ENCODE measurements around the gene FRAT1. TPM values are rescaled to one million over a fixed set of nuclear protein-coding genes. Genes with fewer than 3 reads are reported as not detected.
A peak's percentile ranks its signal among the peaks of the same experiment; 100 is the strongest.
"Not testable (repeated sequence)": the region's sequence is repeated elsewhere in the genome, so short reads cannot be mapped to it uniquely, and the experiment has no call there.

The FRAT1 gene
- total and polyA plus RNA-seq, 3 donors from 2014 or later, result 9.7 to 29.9 (median 22.1) TPM

DNA sequence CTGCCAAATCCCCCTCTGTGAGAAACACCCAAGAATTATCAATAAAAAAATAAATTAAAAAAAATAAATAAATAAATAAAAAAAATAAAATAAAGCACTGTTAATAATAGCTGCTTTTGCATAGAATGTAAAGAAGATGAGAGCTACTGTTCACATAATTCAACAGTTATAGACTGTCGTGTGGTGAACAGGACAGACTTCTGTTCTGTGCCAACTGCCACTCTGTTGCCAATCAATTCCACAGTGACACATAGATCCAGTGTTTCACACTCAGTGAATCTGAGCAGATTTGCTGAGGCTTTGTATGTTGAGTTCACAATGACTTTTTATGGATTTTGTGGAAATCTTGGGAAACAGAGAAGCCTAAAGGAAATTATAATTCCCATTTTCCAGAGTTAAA lies 41.5 kb upstream of the FRAT1 start:
- intact Hi-C loops (cut with DNase I; ENCODE audit: low total_unique reads), result loop anchor here (10.0 kb wide), 1 partner anchor 77 kb away; no protein-coding TSS in a partner anchor
- Histone ChIP-seq H3K4me1 (peaks cover 28% of the 10 kb centered on the region), H3K9me3 (no peaks in the 10 kb centered on the region), H3K27me3 (no peaks in the 10 kb centered on the region), H3K36me3 (ENCODE audit: low read depth, missing control alignments) (no peaks in the 10 kb centered on the region), H3K4me3 (no peak overlapping the region), H3K27ac (peak overlapping the region; percentile 60 to 79)
- DNase-seq, result no peak
- TF ChIP-seq, protein P1, sequence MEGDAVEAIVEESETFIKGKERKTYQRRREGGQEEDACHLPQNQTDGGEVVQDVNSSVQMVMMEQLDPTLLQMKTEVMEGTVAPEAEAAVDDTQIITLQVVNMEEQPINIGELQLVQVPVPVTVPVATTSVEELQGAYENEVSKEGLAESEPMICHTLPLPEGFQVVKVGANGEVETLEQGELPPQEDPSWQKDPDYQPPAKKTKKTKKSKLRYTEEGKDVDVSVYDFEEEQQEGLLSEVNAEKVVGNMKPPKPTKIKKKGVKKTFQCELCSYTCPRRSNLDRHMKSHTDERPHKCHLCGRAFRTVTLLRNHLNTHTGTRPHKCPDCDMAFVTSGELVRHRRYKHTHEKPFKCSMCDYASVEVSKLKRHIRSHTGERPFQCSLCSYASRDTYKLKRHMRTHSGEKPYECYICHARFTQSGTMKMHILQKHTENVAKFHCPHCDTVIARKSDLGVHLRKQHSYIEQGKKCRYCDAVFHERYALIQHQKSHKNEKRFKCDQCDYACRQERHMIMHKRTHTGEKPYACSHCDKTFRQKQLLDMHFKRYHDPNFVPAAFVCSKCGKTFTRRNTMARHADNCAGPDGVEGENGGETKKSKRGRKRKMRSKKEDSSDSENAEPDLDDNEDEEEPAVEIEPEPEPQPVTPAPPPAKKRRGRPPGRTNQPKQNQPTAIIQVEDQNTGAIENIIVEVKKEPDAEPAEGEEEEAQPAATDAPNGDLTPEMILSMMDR (IDR thresholded peaks at IDR 0.05), result no peak
- TF ChIP-seq POLR2A (IDR thresholded peaks at IDR 0.05), result no peak
- WGBS, 2 donors, result 33 to 63% methylated on average over 1 of the region's 1 CpG

- no peak for DNase-seq
- Histone ChIP-seq H3K4me3 (no peak overlapping the region), H3K27ac (peak overlapping the region; percentile 60 to 79), H3K27me3 (no peaks in the 10 kb centered on the region), H3K36me3 (ENCODE audit: low read depth, missing control alignments) (no peaks in the 10 kb centered on the region), H3K4me1 (peaks cover 28% of the 10 kb centered on the region), H3K9me3 (no peaks in the 10 kb centered on the region)
- TF ChIP-seq, protein P1 (IDR thresholded peaks at IDR 0.05), result peak; percentile 50 to 64 (median 52)
- no peak for TF ChIP-seq POLR2A (IDR thresholded peaks at IDR 0.05)
- intact Hi-C loops (cut with DNase I; ENCODE audit: low total_unique reads), result loop anchor here (10.0 kb wide), 1 partner anchor 76 kb away; no protein-coding TSS in a partner anchor
Measured at GRCh38 chr10:97278491-97278989, 40.5 kb upstream of the FRAT1 start.

DNA sequence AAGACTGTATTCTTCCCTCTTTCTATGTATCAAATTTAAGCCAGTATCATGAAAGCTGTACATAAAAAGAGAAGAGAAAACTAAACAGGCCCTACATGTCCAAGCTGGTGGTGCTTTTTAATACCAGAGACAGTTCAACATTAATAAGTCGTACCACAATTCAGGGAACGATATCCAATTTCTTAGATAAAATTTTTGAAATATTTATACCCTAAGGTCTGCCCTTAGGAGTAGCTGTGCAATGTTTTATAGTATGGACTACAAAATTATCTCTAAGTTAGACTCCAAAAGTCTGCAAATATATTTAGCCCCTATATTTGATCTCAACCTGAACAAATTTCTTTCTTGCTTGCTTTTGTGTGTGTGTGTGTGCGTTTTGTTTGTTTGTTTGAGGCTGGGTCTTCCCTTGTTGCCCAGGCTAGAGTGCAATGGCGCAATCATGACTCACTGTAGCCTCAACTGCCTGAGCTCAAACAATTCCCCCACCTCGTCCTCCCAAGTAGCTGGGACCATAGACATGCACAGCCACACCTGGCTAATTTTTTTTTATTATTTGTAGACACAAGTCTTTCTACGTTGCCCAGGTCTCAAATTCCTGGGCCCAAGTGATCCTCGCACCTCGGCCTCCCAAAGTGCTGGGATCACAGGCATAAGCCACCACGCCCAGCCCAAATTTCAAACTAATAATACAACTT lies 39.8 kb upstream of the FRAT1 start:
- peak overlapping the region; percentile 60 to 79 for H3K27ac ChIP-seq
- H3K9me3 ChIP-seq, result no peaks in the 10 kb centered on the region
- H3K27me3 ChIP-seq, result no peaks in the 10 kb centered on the region
- H3K4me1 ChIP-seq, result peaks cover 26% of the 10 kb centered on the region
- intact Hi-C loops (cut with DNase I; ENCODE audit: low total_unique reads), result loop anchor here (10.0 kb wide), 1 partner anchor 76 kb away; no protein-coding TSS in a partner anchor
- H3K4me3 ChIP-seq, result no peak overlapping the region
- WGBS, 2 donors, result 68 to 73% methylated on average over 9 of the region's 9 CpGs
- DNase-seq, result no peak
- H3K36me3 ChIP-seq (ENCODE audit: low read depth, missing control alignments), result no peaks in the 10 kb centered on the region
- no peak for TF ChIP-seq POLR2A (IDR thresholded peaks at IDR 0.05)
- TF ChIP-seq, protein P1 (IDR thresholded peaks at IDR 0.05), result no peak

- TF ChIP-seq, protein P1 (IDR thresholded peaks at IDR 0.05), result no peak
- DNase-seq, result no peak
- Histone ChIP-seq H3K9me3 (no peaks in the 10 kb centered on the region), H3K4me1 (peaks cover 26% of the 10 kb centered on the region), H3K36me3 (ENCODE audit: low read depth, missing control alignments) (no peaks in the 10 kb centered on the region), H3K27ac (peak overlapping the region in 1 of 2 donors; percentile 39), H3K27me3 (no peaks in the 10 kb centered on the region), H3K4me3 (no peak overlapping the region)
- 77 to 85% methylated on average over 3 of the region's 3 CpGs for WGBS, 2 donors
- intact Hi-C loops (cut with DNase I; ENCODE audit: low total_unique reads), result no loop called here
Measured at GRCh38 chr10:97280783-97281182, 38.3 kb upstream of the FRAT1 start.

- H3K4me3 ChIP-seq; H3K27ac ChIP-seq; H3K36me3 ChIP-seq (ENCODE audit: low read depth, missing control alignments); H3K27me3 ChIP-seq; intact Hi-C loops (cut with DNase I; ENCODE audit: low total_unique reads); DNase-seq; H3K4me1 ChIP-seq; H3K9me3 ChIP-seq: not testable (repeated sequence)
- WGBS, 2 donors, result 66 to 80% methylated on average over 8 to 13 of the region's 13 CpGs
Measured at GRCh38 chr10:97290076-97290475, 29.0 kb upstream of the FRAT1 start.

DNA sequence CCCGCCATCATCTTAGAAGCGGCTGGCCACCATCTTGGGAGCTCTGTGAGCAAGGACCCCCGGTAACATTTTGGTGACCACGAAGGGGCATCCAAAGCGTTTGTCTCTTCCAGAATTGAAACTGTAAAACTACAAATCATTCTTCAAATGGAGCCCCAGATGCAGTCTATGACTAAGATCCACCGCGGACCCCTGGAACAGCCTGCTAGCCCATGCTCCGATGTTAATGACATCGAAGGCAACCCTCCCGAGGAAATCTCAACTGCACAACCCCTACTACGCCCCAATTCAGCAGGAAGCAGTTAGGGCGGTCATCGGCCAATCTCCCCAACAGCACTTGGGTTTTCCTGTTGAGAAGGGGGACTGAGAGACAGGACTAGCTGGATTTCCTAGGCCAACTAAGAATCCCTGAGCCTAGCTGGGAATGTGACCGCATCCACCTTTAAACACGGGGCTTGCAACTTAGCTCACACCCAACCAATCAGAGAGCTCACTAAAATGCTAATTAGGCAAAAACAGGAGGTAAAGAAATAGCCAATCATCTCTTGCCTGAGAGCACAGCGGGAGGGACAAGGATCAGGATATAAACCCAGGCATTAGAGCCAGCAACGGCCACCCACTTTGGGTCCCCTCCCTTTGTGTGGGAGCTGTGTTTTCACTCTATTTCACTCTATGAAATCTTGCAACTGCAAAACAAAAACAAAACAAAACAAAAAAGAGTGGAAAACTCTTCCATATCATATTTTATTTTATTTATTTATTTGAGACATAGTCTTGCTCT lies 28.3 kb upstream of the FRAT1 start:
- H3K9me3 ChIP-seq; H3K27me3 ChIP-seq; H3K4me1 ChIP-seq; intact Hi-C loops (cut with DNase I; ENCODE audit: low total_unique reads); DNase-seq; H3K4me3 ChIP-seq; H3K36me3 ChIP-seq (ENCODE audit: low read depth, missing control alignments): not testable (repeated sequence)
- WGBS, 2 donors, result 67 to 75% methylated on average over 17 of the region's 17 CpGs
- H3K27ac ChIP-seq, result peak overlapping the region; percentile 83 to 98
